Measurements from ENCODE around the gene DST. TPM values are rescaled to one million over a fixed set of nuclear protein-coding genes. Genes with fewer than 3 reads are reported as not detected.

DST gene
- total RNA-seq, 2 experiments from 2014 or later: 5.7 to 5.9 TPM

- H3K4me1 ChIP-seq (ENCODE audit: insufficient read depth, low read length): no peaks in the 10 kb centered on the region
- no peaks in the 10 kb centered on the region for H3K36me3 Mint-ChIP-seq (ENCODE audit: low read depth)
- no peaks in the 10 kb centered on the region for H3K9me3 ChIP-seq (ENCODE audit: control insufficient read depth in 1 of 2, insufficient read depth in 1 of 2, low read length in 2 of 2)
- CTCF ChIA-PET: no interaction called here
- no peaks in the 10 kb centered on the region for H3K36me3 ChIP-seq (ENCODE audit: insufficient read depth, low read length)
- H3K4me3 Mint-ChIP-seq: no peak overlapping the region
- ATAC-seq (ENCODE audit: poor library complexity): no peak
- no peak overlapping the region for H3K27ac ChIP-seq (ENCODE audit: low read depth in 1 of 2, low read length in 2 of 2)
- H3K4me1 Mint-ChIP-seq (ENCODE audit: low read depth): no peaks in the 10 kb centered on the region
- no peak overlapping the region for H3K4me3 ChIP-seq (ENCODE audit: low read length)
- POLR2A ChIA-PET: no interaction called here
- intact Hi-C loops (cut with DNase I, micrococcal nuclease): no loop called here
- H3K9me3 Mint-ChIP-seq: no peaks in the 10 kb centered on the region
- DNase-seq: no peak
- H3K27me3 Mint-ChIP-seq: no peaks in the 10 kb centered on the region
- TF ChIP-seq CTCF (IDR thresholded peaks at IDR 0.05): no peak
- peaks cover 0 to 2% of the 10 kb centered on the region in 2 experiments for H3K27me3 ChIP-seq (ENCODE audit: control insufficient read depth in 1 of 2, insufficient read depth in 2 of 2, low read length in 2 of 2)
- no peak overlapping the region for H3K27ac Mint-ChIP-seq
These were observed 13.3 kb upstream of the DST start for GRCh38 chr6:56655996-56656395.

GRCh38 chr6:56655249-56655648 is 12.6 kb upstream of the DST start:
- TF ChIP-seq CTCF (IDR thresholded peaks at IDR 0.05): no peak
- no peaks in the 10 kb centered on the region for H3K36me3 ChIP-seq (ENCODE audit: insufficient read depth, low read length)
- no peaks in the 10 kb centered on the region for H3K9me3 ChIP-seq (ENCODE audit: control insufficient read depth in 1 of 2, insufficient read depth in 1 of 2, low read length in 2 of 2)
- peaks cover 0 to 2% of the 10 kb centered on the region in 2 experiments for H3K27me3 ChIP-seq (ENCODE audit: control insufficient read depth in 1 of 2, insufficient read depth in 2 of 2, low read length in 2 of 2)
- no peak for ATAC-seq (ENCODE audit: poor library complexity)
- H3K27ac ChIP-seq (ENCODE audit: low read depth in 1 of 2, low read length in 2 of 2): no peak overlapping the region
- H3K9me3 Mint-ChIP-seq: no peaks in the 10 kb centered on the region
- no peak overlapping the region for H3K27ac Mint-ChIP-seq
- no peaks in the 10 kb centered on the region for H3K4me1 Mint-ChIP-seq (ENCODE audit: low read depth)
- DNase-seq: no peak
- no peaks in the 10 kb centered on the region for H3K36me3 Mint-ChIP-seq (ENCODE audit: low read depth)
- H3K4me3 Mint-ChIP-seq: no peak overlapping the region
- POLR2A ChIA-PET: no interaction called here
- intact Hi-C loops (cut with DNase I, micrococcal nuclease): no loop called here
- no peaks in the 10 kb centered on the region for H3K4me1 ChIP-seq (ENCODE audit: insufficient read depth, low read length)
- H3K27me3 Mint-ChIP-seq: peaks cover 1% of the 10 kb centered on the region
- H3K4me3 ChIP-seq (ENCODE audit: low read length): no peak overlapping the region
- CTCF ChIA-PET: no interaction called here

- CTCF ChIA-PET: no interaction called here
These were observed 10.3 kb upstream of the DST start for GRCh38 chr6:56652994-56653393.

More at GRCh38 chr6:56652994-56653393, 10.3 kb upstream of the DST start:
- H3K36me3 ChIP-seq (ENCODE audit: insufficient read depth, low read length): no peaks in the 10 kb centered on the region
- H3K27ac ChIP-seq (ENCODE audit: low read depth in 1 of 2, low read length in 2 of 2): no peak overlapping the region
- H3K27me3 ChIP-seq (ENCODE audit: control insufficient read depth in 1 of 2, insufficient read depth in 2 of 2, low read length in 2 of 2): peaks cover 0 to 2% of the 10 kb centered on the region in 2 experiments
- no peak overlapping the region for H3K4me3 ChIP-seq (ENCODE audit: low read length)
- Mint-ChIP-seq H3K4me1 (ENCODE audit: low read depth) (no peaks in the 10 kb centered on the region), H3K27ac (no peak overlapping the region), H3K9me3 (no peaks in the 10 kb centered on the region), H3K36me3 (ENCODE audit: low read depth) (no peaks in the 10 kb centered on the region), H3K27me3 (peaks cover 9% of the 10 kb centered on the region), H3K4me3 (no peak overlapping the region)
- ATAC-seq (ENCODE audit: poor library complexity): no peak
- TF ChIP-seq CTCF (IDR thresholded peaks at IDR 0.05): no peak
- no peaks in the 10 kb centered on the region for H3K9me3 ChIP-seq (ENCODE audit: control insufficient read depth in 1 of 2, insufficient read depth in 1 of 2, low read length in 2 of 2)
- no peak for DNase-seq
- intact Hi-C loops (cut with DNase I, micrococcal nuclease): no loop called here
- H3K4me1 ChIP-seq (ENCODE audit: insufficient read depth, low read length): no peaks in the 10 kb centered on the region
- POLR2A ChIA-PET: no interaction called here

All from CD4-positive, alpha-beta T cell (primary cell).